ENCODE data around the gene SLC26A5.

DNA sequence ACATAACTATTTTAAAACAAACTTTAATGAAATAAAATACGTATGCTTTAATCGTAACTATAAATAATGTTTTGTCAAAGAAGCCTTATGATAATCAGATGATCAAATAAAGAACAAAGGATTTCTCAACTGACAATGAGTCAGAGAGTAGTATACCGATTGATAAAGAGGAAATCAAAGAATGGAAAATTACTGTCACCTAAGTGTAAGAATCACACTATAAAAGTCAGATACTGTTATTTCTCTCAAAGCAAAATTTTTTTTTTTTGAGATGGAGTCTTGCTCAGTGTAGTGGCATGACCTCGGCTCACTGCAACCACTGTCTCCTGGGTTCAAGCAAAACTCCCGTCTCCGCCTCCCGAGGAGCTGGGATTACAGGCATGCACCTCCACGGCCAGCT is 120.3 kb downstream of the SLC26A5 start:
- TF ChIP-seq, protein P1, sequence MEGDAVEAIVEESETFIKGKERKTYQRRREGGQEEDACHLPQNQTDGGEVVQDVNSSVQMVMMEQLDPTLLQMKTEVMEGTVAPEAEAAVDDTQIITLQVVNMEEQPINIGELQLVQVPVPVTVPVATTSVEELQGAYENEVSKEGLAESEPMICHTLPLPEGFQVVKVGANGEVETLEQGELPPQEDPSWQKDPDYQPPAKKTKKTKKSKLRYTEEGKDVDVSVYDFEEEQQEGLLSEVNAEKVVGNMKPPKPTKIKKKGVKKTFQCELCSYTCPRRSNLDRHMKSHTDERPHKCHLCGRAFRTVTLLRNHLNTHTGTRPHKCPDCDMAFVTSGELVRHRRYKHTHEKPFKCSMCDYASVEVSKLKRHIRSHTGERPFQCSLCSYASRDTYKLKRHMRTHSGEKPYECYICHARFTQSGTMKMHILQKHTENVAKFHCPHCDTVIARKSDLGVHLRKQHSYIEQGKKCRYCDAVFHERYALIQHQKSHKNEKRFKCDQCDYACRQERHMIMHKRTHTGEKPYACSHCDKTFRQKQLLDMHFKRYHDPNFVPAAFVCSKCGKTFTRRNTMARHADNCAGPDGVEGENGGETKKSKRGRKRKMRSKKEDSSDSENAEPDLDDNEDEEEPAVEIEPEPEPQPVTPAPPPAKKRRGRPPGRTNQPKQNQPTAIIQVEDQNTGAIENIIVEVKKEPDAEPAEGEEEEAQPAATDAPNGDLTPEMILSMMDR (IDR thresholded peaks at IDR 0.05), result no peak
- TF ChIP-seq POLR2A (IDR thresholded peaks at IDR 0.05), result no peak
- TF ChIP-seq POLR2AphosphoS5 (IDR thresholded peaks at IDR 0.05), result no peak
